Measurements from ENCODE around the gene DCAF7.

Gene DCAF7

GRCh38 chr17:63595132-63595531 is 44.9 kb downstream of the DCAF7 start:
- no peak for DNase-seq

GRCh38 chr17:63596856-63597586 is 46.7 kb downstream of the DCAF7 start:
- peak in 1 of 2 donors; percentile 28 for DNase-seq

DNA sequence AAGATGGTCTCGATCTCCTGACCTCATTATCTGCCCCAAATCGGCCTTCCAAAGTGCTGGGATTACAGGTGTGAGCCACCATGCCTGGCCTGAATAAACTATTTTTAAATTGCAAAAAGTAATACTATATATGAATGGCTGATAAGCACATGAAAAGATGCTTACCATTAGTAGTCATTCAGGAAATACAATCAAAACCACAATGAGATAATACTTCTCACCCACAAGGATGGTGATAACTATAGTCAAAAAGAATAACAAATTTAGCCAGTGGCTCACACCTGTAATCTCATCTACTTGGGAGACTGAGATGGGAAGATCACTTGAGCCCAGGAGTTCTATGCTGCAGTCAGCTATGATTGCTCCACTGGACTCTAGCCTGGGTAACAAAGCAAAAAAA is 48.0 kb downstream of the DCAF7 start:
- peak in 1 of 2 donors; percentile 36 for DNase-seq

DNA sequence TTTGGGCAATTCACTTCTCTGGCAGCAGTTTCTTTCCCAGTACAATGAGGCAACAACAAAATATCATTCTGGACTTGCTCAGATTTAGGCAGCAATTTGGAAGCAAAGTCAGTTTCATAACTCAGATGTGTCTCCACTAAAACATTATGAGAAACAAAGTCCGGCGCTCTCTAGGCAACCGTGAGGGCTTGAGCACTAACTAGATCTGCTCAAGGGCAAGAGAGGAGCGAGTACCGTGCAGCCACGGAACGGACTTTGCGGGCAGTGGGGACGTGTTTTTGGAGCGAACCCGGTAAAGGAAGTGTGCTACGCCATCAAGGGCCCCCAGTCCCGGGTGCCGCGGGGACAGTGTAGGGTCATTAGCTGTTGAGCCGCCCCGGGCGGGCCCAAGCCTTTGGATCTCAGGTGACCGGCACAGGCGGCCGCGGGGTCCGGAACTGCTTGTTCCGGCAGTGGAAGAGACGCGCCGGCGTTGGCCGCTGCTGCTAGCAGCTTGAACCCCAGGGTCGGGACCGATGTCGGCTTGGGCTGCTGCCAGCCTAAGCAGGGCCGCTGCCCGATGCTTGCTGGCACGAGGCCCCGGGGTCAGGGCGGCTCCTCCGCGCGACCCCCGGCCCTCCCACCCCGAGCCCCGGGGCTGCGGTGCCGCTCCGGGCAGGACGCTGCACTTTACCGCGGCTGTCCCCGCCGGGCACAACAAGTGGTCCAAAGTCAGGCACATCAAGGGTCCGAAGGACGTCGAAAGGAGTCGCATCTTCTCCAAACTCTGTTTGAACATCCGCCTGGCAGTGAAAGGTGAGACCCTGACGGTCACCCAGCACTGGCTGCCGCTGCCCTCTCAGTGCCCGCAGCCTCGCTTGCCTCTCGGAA is 50.5 kb downstream of the DCAF7 start, which contains the start of gene TACO1:
TSS of gene TACO1 (plus strand) at position 327 of the 870 bp plus-strand sequence. CDS start at position 516, 189 bp downstream.
- peak; percentile 70 to 77 for DNase-seq

DNA sequence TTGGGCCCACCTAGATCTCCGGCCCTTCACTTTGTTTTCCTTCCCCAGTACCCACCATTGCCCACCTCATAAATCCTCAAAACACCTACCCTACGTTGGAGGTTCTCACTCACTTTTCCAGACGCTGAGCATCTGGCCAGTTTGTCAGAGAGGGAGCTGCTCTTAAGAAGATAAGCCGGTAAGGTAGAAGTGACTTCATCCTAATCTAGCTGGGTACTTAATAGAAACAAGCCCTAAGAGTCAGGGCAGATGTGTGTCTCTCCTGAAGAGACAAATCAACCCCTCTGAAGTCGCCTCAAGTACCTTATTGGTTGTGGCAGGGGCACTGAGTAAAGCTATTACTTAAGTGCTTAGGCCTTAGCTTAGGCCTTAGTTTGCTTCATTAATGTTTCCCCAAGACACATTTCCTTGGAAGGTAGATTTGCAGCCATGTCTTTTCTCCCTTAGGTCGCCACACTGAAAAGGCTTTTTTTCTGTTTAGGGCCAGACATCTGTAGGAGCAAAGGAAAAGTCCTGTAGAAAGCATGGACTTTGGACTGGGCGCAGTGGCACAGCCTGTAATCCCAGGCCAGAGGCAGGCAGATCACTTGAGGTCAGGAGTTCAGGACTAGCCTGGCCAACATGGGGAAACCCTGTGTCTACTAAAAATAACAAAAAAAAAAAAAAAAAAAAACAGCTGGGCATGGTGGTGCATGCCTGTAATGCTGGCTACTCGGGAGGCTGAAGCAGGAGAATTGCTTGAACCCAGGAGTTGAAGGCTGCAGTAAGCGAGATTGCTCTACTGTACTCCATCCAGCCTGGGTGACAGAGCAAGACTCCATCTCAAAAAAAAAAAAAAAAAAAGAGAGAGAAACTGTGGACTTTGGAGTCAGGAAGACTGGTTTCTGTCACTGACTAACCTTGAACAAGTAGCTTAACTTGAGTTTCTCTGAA is 51.4 kb downstream of the DCAF7 start:
- DNase-seq, result no peak

DNA sequence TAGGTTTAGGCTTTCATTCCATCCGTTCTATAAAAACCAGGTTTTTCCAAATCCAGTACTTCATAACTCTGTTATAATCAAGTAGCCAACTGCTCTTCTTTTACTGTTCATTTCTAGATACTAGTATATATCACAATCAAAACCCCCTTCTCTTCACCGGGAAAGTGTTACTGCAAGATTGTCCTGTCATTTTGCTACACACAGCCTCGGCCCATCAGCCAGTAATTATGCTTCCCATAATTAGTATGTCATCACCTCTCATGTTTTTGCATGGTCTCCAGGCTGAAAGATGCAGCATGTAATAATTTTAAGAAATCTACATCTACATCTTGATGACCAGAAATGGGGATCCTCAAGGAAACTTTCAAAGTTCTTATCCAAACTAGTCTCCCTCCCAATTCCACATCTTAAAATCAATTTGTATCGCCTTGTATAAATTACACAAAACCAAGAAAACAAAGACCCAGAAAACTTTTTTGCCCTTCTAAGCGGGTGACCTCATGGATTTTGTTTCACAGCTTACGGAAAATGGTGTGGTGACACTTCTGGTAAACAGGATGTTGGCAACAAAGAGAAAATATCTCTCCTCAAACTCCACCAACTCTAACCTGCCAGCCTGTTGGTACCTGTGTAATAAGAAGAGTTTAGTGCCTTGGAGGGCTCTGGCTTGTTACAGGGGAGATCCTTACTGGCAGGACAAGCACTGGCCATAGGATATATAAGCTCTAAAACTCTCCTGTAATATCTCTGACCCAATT is 59.7 kb downstream of the DCAF7 start:
- peak in 1 of 2 donors; percentile 49 for DNase-seq

GRCh38 chr17:63610854-63611253 is 60.6 kb downstream of the DCAF7 start:
- no peak for DNase-seq

GRCh38 chr17:63611354-63611753 is 61.1 kb downstream of the DCAF7 start:
- DNase-seq, result peak in 1 of 2 donors; percentile 34

GRCh38 chr17:63613663-63614062 is 63.4 kb downstream of the DCAF7 start:
- no peak for DNase-seq

DNA sequence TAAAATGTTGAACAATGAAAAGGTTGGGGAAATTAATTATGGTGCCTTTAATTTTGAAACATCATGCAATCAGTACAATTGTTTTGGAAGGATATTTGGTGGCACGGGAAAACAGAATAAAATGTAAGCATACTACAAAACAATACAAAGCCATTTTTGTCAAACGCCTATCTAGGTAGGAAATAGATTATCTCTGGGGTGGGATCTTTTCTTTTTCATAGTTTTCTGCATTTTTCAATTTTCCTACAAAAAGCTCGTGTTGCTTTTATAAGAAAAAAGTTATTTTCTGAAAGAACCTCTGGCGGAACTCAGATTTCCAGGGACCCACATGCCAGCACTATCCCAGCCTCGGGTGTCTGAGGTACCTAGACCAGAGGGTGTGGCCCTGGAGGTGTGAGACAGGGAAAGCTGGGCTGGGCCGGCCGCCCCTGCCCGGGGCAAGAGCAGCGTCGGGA is 71.0 kb downstream of the DCAF7 start:
- no peak for DNase-seq

DNA sequence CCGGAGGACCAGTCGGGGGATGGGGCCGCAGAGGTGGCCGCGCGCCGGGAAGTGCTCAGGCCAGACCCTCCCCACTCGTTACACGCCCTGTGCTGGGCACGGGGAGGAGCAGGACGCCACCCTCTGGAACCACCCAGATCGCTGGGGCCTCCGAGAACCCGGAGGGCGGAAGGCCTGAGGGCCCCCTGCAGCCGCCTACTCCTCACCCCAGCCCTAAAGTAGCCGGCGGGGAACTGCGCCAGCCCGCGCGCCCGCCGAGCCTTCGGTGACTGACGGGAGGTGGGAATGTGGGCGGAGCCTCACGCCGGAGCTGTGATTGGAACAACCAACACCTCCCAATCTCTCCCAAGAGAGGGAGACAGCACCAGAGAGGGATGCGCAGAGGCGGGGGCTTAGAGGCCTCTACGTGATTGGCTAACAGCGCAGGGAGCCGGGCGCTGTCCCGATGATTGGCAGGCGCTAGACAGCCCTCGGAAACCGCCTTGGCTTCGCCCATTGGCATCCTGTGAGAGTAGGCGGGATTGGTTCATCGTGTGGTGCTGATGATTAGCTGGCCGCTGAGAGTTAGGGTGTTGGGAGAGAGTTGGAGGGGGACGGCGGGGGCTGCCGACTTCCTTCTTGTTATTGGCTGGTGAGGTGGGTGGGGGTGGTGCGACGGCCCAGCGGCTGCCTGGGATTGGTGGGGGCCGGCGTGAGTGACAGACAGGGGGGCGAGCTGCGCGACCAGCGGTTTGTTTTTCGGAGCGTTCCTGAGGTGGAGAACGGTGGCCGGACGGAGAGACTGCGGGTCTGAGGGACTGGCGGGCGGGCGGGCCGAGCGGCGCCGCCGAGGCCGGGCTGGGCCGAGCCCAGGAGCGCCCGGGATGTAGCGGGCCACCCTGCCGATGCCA is 71.7 kb downstream of the DCAF7 start, which contains the start of gene MAP3K3:
TSS of gene MAP3K3 (plus strand) at position 734 of the 890 bp plus-strand sequence. CDS start 343 bp downstream, outside the sequence.
- peak; percentile 99 for DNase-seq

GRCh38 chr17:63622574-63623390 is 72.5 kb downstream of the DCAF7 start:
- peak; percentile 48 to 50 for DNase-seq

GRCh38 chr17:63623786-63624530 is 73.7 kb downstream of the DCAF7 start:
- no peak for DNase-seq

- DNase-seq, result no peak
Measured at GRCh38 chr17:63624531-63624880, 74.2 kb downstream of the DCAF7 start.

DNA sequence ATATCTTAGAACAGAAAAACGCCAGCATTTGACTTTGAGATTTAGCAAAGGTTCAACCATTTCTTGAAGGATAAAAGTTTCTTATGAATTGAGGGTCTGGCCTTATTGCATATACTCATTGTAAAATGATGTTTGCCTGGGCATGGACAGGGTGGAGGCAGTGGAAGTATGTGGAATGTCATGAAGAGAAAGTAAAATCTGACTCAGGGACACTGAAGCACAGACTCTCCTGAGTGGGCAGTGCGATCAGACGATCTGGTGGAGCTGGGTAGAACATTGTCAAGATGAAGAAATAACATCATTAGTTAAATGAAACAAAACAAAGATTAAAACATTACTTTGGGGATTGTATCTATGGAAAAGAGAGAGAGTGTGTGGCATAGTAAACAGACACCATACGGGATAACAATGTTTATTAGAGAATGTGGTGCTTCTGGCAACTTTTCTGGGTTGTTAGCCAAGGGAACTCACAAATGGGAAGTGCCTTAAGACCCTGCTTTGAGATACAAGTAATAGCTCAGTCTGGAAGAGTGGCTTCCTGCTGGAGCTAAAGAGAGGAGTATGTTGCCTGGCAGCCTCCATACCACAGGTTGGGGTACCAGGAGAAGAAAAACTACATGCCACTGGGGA is 76.4 kb downstream of the DCAF7 start:
- no peak for DNase-seq

DNA sequence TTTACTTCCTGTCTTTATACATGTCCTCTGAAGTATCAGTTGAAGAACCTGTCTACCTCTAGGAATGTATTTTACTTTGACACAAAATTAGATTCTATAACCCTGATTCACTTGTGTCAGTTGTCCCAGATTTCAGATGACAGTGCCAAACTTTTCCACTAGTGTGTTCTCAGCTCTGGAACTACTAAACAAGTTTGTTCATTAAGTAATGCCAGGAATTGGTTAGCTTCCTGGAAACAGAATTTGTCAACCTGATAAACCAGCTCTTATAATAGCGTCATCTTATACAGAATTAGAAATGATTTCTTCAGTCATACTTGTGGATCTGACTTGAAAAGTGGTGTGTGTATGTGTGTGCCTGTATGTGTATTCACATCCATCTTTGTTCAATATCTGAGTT is 79.3 kb downstream of the DCAF7 start:
- DNase-seq, result no peak

DNA sequence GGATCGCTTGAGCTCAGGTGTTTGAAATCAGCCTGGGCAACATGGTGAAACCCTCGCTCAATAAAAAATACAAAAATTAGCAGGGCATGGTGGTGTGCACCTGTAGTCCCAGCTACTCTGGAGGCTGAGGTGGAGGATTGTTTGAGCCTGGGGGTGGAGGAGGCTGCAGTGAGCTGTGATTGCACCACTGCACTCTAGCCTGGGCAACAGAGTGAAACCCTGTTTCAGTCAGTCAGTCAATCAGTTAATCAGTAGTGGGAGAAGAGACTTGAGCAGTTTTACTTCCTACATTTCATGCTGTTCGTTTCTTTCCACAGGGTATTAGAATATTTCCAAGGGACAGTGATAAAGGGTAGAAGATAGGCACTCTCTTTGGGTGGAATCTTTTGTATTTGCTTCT is 80.8 kb downstream of the DCAF7 start:
- no peak for DNase-seq

- no peak for DNase-seq
Measured at GRCh38 chr17:63631626-63632025, 81.3 kb downstream of the DCAF7 start.

DNA sequence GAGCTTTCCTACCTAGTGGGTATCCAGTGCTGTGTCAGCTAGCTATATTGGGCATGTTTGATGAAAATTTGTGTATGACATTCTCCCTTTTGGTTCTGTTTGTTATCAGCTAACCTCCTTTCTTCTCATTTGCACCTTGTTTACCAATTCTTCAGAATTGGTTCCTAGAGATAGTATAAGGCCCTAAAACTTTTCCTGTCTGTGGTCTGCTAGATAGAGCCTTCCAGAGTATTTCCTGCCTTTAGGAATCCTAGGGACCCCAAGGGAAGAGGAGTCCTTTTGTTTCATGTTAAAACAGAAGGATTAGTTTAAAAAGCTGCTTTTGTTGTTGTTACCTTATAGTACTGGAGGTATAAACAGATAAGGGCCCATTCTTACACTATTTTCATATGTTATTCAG is 83.5 kb downstream of the DCAF7 start:
- no peak for DNase-seq

Measured in CD4-positive, alpha-beta T cell treated with Interleukin-1 beta for 1 hour (primary cell).